Measurements from ENCODE around the gene OR2K2. TPM values are rescaled to one million over a fixed set of nuclear protein-coding genes. Genes with fewer than 3 reads are reported as not detected.
"Not testable (repeated sequence)": the region's sequence is repeated elsewhere in the genome, so short reads cannot be mapped to it uniquely, and the experiment has no call there.

The OR2K2 gene, protein sequence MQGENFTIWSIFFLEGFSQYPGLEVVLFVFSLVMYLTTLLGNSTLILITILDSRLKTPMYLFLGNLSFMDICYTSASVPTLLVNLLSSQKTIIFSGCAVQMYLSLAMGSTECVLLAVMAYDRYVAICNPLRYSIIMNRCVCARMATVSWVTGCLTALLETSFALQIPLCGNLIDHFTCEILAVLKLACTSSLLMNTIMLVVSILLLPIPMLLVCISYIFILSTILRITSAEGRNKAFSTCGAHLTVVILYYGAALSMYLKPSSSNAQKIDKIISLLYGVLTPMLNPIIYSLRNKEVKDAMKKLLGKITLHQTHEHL
- not detected for polyA plus RNA-seq

DNA sequence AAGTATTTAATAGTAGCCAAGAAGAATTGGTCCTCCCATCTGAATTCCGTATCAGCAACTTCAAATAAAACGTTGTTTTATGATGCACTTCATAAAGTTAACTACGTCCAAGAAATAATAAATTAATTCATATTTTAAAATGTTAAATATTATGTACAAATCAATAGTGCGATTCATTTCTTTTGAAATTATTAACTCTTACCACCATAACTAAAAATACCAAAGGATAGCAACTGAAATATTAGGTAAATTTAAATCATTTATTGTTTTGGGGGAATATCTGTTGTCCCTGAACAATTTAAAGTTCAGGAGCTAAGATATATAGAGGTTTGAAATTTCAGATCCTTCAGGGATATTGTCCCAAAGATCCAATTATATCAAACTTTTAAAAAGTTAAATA lies at the start of gene OR2K2:
Gene OR2K2 (minus strand): TSS at position 101 of the 400 bp plus-strand sequence. CDS start 1,791 bp downstream, outside the sequence.
- no peak within 1 kb of the TSS for H3K27ac Mint-ChIP-seq
- peaks cover 0 to 6% (median 2%) of the 10 kb centered on the region in 3 donors for H3K9me3 Mint-ChIP-seq

DNA sequence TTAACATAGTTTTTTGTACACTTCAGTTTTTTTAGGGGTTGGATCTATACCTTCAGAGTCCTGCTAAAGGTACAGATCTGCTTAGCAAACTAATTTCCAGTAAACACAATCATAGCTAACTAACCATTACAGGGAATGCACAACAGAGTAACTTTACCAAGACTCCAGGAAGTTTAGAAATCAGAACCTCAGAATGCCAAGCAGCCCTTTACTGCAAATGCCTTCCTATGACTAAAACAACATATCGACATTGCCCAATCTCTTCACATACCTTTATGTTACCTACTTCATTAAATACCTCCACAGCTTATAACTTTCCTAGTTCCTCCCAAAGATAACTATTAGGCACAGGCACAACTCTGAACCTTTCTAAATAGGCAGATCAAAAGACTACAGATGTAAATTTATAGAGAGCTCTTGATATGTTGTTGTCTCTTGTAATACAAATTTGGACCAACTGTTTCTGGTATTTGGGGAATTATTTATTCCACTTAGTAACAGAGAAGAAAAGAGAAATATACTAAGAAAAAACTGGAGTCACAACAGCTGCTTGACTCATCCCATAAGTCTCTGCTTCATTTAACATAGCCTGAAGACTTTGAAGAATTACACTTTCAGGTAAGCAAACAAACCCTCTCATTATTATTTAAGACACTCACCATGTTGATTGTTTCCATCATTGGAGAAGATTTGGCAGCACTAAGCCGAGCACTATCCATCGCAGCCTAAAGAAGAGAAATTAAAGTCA lies 46.0 kb upstream of the OR2K2 start:
- H3K27ac Mint-ChIP-seq: no peak overlapping the region
- H3K4me1 Mint-ChIP-seq: no peaks in the 10 kb centered on the region
- H3K9me3 Mint-ChIP-seq: peaks cover 0 to 2% (median 0%) of the 10 kb centered on the region in 3 donors
- H3K4me3 Mint-ChIP-seq: no peak overlapping the region
- H3K27me3 Mint-ChIP-seq: no peaks in the 10 kb centered on the region
- peaks cover 9% of the 10 kb centered on the region for H3K36me3 Mint-ChIP-seq

More for the DNA sequence above, at the start of gene OR2K2:
- peaks cover 4% of the 10 kb centered on the region for H3K27me3 Mint-ChIP-seq
- peaks cover 0 to 11% (median 2%) of the 10 kb centered on the region in 3 donors for H3K4me1 Mint-ChIP-seq
- H3K4me3 Mint-ChIP-seq: no peak within 1 kb of the TSS
- peaks cover 3% of the 10 kb centered on the region for H3K36me3 Mint-ChIP-seq

DNA sequence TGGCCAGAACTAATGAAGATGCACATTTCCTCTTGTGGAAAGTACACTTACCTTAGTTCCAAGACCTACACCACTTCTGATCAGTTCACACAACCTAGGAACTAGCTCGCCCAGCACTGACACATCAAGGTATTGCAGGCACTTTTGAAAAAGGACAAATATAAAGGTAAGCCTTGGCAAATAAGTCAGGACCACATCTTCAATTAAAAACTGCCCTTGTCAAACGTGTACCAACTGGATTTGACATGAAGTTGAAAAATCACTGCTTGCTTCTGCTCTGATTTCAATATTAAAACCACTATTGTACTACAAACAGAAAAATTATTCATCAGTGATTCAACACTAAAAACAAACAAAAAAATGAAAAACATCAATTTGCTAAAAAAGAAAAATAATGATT lies 45.0 kb upstream of the OR2K2 start:
- no peaks in the 10 kb centered on the region for H3K4me1 Mint-ChIP-seq
- peaks cover 12% of the 10 kb centered on the region for H3K36me3 Mint-ChIP-seq
- H3K27me3 Mint-ChIP-seq: no peaks in the 10 kb centered on the region
- no peak overlapping the region for H3K27ac Mint-ChIP-seq
- H3K4me3 Mint-ChIP-seq: no peak overlapping the region
- H3K9me3 Mint-ChIP-seq: peaks cover 0 to 2% (median 0%) of the 10 kb centered on the region in 3 donors

DNA sequence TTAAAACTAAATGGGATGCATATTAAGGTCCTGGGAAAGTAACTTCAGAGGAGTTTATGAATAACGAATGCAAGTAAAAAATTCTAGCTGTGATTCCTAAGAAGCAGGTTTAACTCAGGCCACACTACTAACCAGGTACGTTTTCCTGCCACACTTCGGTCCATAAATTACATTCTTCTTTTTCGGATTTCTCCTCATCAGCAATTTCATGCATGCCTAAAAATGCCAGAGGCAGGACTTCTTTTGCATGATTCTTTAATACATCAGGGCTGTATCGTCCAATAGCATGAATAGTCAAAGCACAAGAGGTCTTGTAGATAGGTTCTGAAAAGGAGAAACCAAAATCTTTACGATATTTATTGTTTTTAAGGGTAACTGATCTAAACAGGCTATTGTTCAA lies 42.3 kb upstream of the OR2K2 start:
- Mint-ChIP-seq H3K27me3 (no peaks in the 10 kb centered on the region), H3K9me3 (peaks cover 0 to 2% (median 0%) of the 10 kb centered on the region in 3 donors), H3K27ac (no peak overlapping the region), H3K4me3 (no peak overlapping the region), H3K4me1 (no peaks in the 10 kb centered on the region), H3K36me3 (peaks cover 15% of the 10 kb centered on the region)

DNA sequence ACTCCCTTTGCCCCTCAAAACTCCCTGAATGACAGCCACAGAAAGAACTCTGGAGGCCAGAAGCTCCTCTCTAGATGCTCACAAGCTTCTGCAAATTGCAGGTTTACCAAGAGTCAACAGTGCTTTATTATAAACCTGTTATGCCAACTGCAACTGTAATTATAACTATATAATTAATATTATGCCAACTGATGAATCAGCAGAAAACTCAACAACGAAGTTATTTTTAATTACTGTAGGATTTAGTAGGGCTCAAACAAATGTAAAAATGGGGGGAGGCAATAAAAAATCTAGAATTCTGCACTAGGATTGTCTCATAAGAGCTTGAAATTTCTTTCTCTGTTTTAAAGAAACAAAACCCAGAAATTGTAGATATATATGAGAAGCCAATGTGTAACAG lies 37.0 kb upstream of the OR2K2 start:
- H3K27ac Mint-ChIP-seq: no peak overlapping the region
- H3K36me3 Mint-ChIP-seq: peaks cover 18% of the 10 kb centered on the region
- no peak overlapping the region for H3K4me3 Mint-ChIP-seq
- H3K27me3 Mint-ChIP-seq: no peaks in the 10 kb centered on the region
- peaks cover 0 to under 1% (median 0%) of the 10 kb centered on the region in 3 donors for H3K9me3 Mint-ChIP-seq
- no peaks in the 10 kb centered on the region for H3K4me1 Mint-ChIP-seq

DNA sequence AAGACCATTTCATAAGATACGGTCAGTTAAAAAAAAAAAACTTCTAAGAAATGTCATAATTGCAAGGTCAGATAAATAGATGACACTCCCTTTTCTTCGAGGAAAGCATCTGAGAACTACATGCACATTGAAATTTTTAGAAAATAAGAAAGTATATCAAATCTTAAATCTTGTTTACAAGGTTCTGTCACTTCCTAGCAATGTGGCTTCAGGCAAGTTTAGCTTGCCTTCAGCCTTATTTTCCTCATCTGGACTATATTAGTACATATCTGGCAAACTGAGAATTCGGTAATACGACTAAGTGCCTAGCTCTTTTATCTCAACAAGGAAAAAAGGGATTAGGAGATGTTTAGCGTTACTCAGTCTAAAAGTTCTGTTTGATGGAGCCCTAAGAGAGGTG lies 32.5 kb upstream of the OR2K2 start:
- Mint-ChIP-seq H3K27ac (peak overlapping the region in 1 of 3 donors; percentile 36), H3K36me3 (peaks cover 9% of the 10 kb centered on the region), H3K9me3 (no peaks in the 10 kb centered on the region), H3K4me3 (no peak overlapping the region), H3K4me1 (no peaks in the 10 kb centered on the region), H3K27me3 (no peaks in the 10 kb centered on the region)

DNA sequence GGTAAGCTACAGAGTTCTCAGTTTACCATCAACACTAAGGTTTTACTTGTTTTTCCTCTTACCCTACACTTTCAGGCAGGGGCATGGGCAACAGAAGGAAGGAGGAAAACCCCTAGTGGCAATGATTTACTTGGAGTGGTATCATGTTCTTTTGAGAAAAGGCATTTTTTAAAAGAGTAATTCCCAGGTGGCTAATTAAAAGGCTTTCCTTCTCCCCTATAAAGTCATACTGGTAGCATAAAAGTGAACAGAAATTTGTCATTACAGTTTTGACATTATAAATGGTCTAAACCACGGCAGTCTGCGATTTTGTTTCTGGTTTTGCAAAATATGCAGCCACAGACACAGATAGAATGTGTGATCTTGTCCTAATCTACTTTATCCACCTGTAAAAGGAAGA lies 30.9 kb upstream of the OR2K2 start:
- peaks cover 0 to under 1% (median 0%) of the 10 kb centered on the region in 3 donors for H3K4me1 Mint-ChIP-seq
- H3K27ac Mint-ChIP-seq: no peak overlapping the region
- peaks cover 10% of the 10 kb centered on the region for H3K36me3 Mint-ChIP-seq
- H3K9me3 Mint-ChIP-seq: peaks cover 0 to under 1% (median 0%) of the 10 kb centered on the region in 3 donors
- H3K4me3 Mint-ChIP-seq: no peak overlapping the region
- H3K27me3 Mint-ChIP-seq: no peaks in the 10 kb centered on the region

DNA sequence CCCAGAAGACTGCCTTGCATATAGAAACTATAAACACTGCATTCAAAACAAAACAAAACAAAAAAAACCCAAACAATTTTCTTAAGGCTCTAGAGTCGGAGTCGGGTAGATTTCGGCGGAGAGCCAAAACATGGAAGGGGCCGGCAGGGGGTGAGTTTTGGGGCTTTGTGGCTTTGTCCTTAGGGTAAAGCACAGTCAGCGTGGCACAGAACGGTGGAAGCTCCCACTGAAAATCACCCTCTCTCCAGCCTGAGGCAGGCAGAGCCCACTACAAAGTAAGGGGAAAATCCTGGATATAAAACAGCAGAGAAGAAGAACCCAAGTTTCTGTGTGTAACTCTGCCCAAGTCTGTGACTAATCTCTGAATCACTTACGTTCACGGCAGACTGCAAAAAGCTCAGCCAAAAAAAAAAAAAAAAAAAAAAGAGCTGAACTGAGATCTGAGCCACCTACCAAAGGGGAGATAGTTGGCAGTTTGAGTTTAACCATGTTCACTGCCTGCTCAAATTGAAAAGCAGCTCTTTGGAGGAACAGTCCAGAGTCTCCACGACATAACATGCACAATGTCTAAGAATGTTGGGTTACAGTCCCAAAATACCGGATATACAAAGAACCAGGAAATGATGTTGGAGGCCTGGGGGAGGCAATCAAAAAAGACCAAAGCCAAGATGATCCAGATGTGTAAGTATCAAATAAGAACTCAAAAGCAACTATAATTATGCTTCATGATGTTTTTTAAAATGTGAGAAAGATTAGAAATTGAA lies 26.6 kb upstream of the OR2K2 start:
- Mint-ChIP-seq H3K9me3 (peaks cover 0 to 3% (median 2%) of the 10 kb centered on the region in 3 donors), H3K36me3 (peaks cover 5% of the 10 kb centered on the region), H3K4me3 (no peak overlapping the region), H3K4me1 (peaks cover 0 to 1% (median 0%) of the 10 kb centered on the region in 3 donors), H3K27me3 (no peaks in the 10 kb centered on the region), H3K27ac (no peak overlapping the region)

DNA sequence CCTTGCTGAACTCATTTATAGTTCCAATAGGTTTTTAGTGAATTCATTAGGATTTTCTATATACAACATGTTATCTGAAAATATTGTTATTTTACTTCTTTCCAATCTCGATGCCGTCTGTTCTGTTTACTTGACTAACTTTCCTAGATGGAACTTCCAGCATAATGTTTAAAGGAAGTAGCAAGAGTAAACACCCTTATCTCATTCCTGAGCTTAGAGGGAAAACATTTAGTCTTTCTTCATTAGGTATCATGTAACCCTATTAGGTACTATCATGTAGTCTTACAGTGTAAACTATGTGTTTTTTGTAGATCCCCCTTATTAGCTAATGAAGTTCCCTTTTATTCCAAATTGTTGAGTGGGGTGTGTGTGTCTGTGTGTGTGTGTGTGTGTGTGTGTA lies 22.5 kb upstream of the OR2K2 start:
- peaks cover 5% of the 10 kb centered on the region for H3K36me3 Mint-ChIP-seq
- peaks cover 0 to 1% (median 0%) of the 10 kb centered on the region in 3 donors for H3K4me1 Mint-ChIP-seq
- H3K27ac Mint-ChIP-seq: no peak overlapping the region
- no peak overlapping the region for H3K4me3 Mint-ChIP-seq
- H3K27me3 Mint-ChIP-seq: no peaks in the 10 kb centered on the region
- peaks cover 0 to 4% (median 2%) of the 10 kb centered on the region in 3 donors for H3K9me3 Mint-ChIP-seq

DNA sequence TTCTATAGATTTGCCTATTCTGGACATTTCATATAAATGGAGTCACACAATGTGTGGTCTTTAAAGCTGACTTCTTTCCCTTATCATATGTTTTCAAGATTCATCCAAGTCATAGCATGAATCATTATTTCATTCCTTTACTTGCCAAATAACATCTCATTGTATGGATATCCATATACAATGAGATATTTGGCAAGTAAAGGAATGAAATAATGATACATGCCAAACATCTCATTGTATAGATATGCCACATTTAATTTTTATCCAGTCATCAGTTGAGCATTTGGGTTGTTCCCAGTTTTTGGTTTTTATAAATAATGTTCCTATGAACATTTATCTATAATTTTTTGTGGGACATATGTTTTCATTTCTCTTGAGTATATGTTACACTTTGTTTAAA lies 20.5 kb upstream of the OR2K2 start:
- Mint-ChIP-seq H3K27me3 (no peaks in the 10 kb centered on the region), H3K36me3 (peaks cover 2% of the 10 kb centered on the region), H3K4me1 (no peaks in the 10 kb centered on the region), H3K27ac (no peak overlapping the region), H3K4me3 (no peak overlapping the region), H3K9me3 (peaks cover 0 to 4% (median 2%) of the 10 kb centered on the region in 3 donors)

DNA sequence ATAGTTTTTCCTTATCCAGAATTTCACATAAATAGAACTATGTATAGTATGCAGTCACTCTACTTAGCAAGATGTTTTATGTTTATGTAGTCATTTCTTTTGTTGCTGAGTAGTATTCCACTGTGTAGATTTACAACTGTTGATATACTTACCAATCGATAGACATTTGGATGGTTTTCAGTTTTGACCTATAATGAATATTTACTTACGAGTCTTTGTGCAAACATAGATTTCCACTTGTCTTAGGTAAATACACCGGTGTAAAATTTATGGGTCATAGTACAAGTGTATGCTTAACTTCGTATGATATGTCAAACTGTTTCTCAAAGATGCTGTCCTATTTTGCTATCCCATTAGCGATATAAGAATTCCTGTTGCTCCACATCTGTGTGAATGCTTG lies 19.7 kb upstream of the OR2K2 start:
- Mint-ChIP-seq H3K27ac (no peak overlapping the region), H3K4me1 (no peaks in the 10 kb centered on the region)

DNA sequence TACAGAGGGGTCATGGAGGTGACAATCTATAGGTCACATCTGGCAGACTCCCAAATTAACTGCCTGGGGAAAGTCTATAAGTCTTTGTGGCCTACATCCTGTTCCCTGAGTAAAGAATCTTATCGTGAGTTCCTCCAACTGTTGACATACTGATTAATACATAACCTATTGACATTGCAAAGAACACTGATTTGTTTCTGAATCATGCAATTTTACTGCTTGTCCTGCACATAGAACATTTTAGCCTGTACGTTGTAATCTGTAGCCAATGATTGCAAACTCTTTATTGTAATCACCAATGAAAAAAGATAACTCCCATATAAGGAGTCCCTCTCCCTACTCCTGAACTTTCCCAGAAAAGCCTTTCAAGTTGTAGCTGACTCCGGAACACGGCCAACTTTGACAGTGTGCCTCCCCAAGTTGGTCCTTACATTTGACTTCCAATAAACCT lies 18.8 kb upstream of the OR2K2 start:
- Mint-ChIP-seq H3K27ac (no peak overlapping the region), H3K27me3 (peaks cover 2% of the 10 kb centered on the region), H3K4me1 (no peaks in the 10 kb centered on the region), H3K36me3 (peaks cover 2% of the 10 kb centered on the region), H3K4me3 (no peak overlapping the region), H3K9me3 (peaks cover 0 to 4% (median 2%) of the 10 kb centered on the region in 3 donors)

More for the DNA sequence above, 19.7 kb upstream of the OR2K2 start:
- H3K36me3 Mint-ChIP-seq: peaks cover 2% of the 10 kb centered on the region
- no peak overlapping the region for H3K4me3 Mint-ChIP-seq
- H3K27me3 Mint-ChIP-seq: no peaks in the 10 kb centered on the region
- peaks cover 0 to 4% (median 2%) of the 10 kb centered on the region in 3 donors for H3K9me3 Mint-ChIP-seq

DNA sequence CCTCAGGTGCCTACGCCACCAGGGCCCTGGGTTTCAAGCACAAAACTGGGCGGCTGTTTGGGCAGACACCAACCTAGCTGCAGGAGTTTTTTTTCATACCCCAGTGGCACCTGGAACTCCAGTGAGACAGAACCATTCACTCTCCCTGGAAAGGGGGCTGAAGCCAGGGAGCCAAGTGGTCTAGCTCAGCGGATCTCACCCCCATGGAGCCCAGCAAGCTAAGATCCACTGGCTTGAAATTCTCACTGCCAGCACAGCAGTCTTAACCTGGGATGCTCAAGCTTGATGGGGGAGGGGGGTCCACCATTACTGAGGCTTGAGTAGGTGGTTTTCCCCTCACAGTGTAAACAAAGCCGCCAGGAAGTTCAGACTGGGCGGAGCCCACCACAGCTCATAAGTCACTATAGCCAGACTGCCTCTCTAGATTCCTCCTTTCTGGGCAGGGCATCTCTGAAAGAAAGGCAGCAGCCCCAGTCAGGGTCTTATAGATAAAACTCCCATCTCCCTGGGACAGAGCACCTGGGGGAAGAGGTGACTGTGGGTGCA lies 4.4 kb upstream of the OR2K2 start:
- not testable (repeated sequence) for H3K27ac Mint-ChIP-seq, H3K36me3 Mint-ChIP-seq, H3K27me3 Mint-ChIP-seq, H3K9me3 Mint-ChIP-seq
- peak overlapping the region in 1 of 4 donors; percentile 43 for H3K4me3 Mint-ChIP-seq
- H3K4me1 Mint-ChIP-seq: peaks cover 0 to 18% (median 7%) of the 10 kb centered on the region in 3 donors

DNA sequence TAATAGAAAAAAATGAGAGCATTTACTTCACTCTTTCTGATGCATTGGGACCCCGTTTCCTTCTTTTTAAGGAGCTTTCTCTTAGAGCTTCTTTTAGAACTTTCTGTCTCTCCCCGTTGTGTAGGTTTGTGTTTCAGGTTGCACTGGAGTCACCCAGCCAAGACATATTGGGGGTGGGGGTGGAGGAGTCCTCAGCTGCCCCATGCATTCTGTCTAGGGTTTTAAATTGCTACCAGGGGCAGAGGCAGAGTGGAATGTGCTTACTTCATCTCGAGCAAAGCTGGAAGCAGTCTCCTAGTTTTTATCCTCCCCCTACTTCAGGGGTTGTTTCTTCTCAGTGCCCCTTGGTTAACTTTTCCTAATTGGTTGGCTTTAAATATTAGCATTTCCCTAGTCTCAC lies 9.4 kb downstream of the OR2K2 start:
- Mint-ChIP-seq H3K9me3 (peaks cover 4 to 19% (median 6%) of the 10 kb centered on the region in 3 donors), H3K27me3 (peaks cover 6% of the 10 kb centered on the region), H3K4me1 (no peaks in the 10 kb centered on the region), H3K36me3 (no peaks in the 10 kb centered on the region), H3K27ac (no peak overlapping the region), H3K4me3 (no peak overlapping the region)
